Measurements from ENCODE around the gene EDEM2. TPM values are rescaled to one million over a fixed set of nuclear protein-coding genes. Genes with fewer than 3 reads are reported as not detected.

Gene EDEM2
- total RNA-seq, 1 donor from 2014 or later, result 20.4 TPM

GRCh38 chr20:35133031-35133430 lies 14.1 kb downstream of the EDEM2 start:
- TF ChIP-seq, protein P1, sequence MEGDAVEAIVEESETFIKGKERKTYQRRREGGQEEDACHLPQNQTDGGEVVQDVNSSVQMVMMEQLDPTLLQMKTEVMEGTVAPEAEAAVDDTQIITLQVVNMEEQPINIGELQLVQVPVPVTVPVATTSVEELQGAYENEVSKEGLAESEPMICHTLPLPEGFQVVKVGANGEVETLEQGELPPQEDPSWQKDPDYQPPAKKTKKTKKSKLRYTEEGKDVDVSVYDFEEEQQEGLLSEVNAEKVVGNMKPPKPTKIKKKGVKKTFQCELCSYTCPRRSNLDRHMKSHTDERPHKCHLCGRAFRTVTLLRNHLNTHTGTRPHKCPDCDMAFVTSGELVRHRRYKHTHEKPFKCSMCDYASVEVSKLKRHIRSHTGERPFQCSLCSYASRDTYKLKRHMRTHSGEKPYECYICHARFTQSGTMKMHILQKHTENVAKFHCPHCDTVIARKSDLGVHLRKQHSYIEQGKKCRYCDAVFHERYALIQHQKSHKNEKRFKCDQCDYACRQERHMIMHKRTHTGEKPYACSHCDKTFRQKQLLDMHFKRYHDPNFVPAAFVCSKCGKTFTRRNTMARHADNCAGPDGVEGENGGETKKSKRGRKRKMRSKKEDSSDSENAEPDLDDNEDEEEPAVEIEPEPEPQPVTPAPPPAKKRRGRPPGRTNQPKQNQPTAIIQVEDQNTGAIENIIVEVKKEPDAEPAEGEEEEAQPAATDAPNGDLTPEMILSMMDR (conservative IDR thresholded peaks at IDR 0.05; ENCODE audit: low read depth, low read length), result no peak
- DNase-seq (ENCODE audit: low read depth), result no peak
- H3K4me3 ChIP-seq (ENCODE audit: low read depth, low read length), result no peak overlapping the region

- TF ChIP-seq, protein P1 (conservative IDR thresholded peaks at IDR 0.05; ENCODE audit: low read depth, low read length), result no peak
- H3K4me3 ChIP-seq (ENCODE audit: low read depth, low read length), result no peak overlapping the region
- no peak for DNase-seq (ENCODE audit: low read depth)
These were observed 15.2 kb downstream of the EDEM2 start for GRCh38 chr20:35131934-35132333.

GRCh38 chr20:35129647-35130069 lies 17.5 kb downstream of the EDEM2 start:
- H3K4me3 ChIP-seq (ENCODE audit: low read depth, low read length), result no peak overlapping the region
- TF ChIP-seq, protein P1 (conservative IDR thresholded peaks at IDR 0.05; ENCODE audit: low read depth, low read length), result no peak
- DNase-seq (ENCODE audit: low read depth), result no peak

DNA sequence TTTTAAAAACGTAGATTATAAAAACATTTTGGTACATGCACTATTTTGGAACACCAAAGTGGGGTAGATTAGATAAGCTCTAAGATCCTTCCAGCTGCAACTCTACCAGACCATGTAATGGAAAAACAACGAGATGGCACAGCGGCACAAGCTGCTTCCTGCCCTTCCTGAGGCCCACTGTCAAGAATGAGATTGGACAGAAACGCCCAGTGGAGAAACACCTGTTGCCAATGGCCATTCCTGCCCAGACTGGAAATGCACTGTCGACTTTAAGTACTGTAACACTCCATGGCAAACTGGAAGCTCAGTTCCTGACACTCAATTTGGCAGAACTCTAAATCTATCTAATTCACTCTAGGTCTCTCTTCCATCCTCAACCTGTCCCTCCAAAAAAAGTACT lies 21.4 kb downstream of the EDEM2 start:
- TF ChIP-seq, protein P1 (conservative IDR thresholded peaks at IDR 0.05; ENCODE audit: low read depth, low read length), result no peak
- DNase-seq (ENCODE audit: low read depth), result no peak
- no peak overlapping the region for H3K4me3 ChIP-seq (ENCODE audit: low read depth, low read length)

- TF ChIP-seq, protein P1 (conservative IDR thresholded peaks at IDR 0.05; ENCODE audit: low read depth, low read length), result no peak
- DNase-seq (ENCODE audit: low read depth), result no peak
- H3K4me3 ChIP-seq (ENCODE audit: low read depth, low read length), result no peak overlapping the region
These were observed 24.3 kb downstream of the EDEM2 start for GRCh38 chr20:35122756-35123405.

GRCh38 chr20:35121186-35121585 lies 25.9 kb downstream of the EDEM2 start:
- H3K4me3 ChIP-seq (ENCODE audit: low read depth, low read length), result no peak overlapping the region
- no peak for DNase-seq (ENCODE audit: low read depth)
- TF ChIP-seq, protein P1 (conservative IDR thresholded peaks at IDR 0.05; ENCODE audit: low read depth, low read length), result no peak

Data from epithelial cell of proximal tubule (primary cell).